Measurements from ENCODE around the gene NOVA1. TPM values are rescaled to one million over a fixed set of nuclear protein-coding genes. Genes with fewer than 3 reads are reported as not detected.

Gene NOVA1
- polyA plus RNA-seq, 1 donor (not counting 4 experiments of a cell fraction or from before 2014, with no cell fraction given) = not detected

DNA sequence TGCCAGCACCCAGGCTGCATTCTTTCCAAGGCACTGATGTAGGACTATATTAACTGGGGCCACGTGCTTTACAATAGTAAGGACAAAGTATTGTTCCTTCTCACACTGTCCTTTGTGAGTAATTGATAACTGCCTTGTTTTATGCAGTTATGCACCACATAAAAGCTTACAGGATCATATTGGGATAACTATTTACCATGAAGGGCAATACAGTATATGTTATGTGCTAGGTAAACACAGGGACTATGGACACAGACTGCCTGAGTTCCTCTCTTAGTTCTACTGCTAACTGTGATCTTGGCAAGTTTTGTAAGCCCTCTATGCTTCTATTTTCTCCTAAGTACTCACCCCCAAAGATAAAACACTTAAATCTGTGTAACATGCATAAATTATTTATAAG is 183.7 kb downstream of the NOVA1 start:
- dilution Hi-C loops (cut with MboI; ENCODE audit: extremely low pct_ligation_motif_present, low sequenced_read_pairs) = no loop called here
- Histone ChIP-seq H2AFZ (ENCODE audit: control insufficient read depth, low read length) (no peak overlapping the region), H3K9me3 (ENCODE audit: control insufficient read depth, low read depth, low read length) (no peaks in the 10 kb centered on the region), H3K9ac (ENCODE audit: control insufficient read depth, extremely low read depth, insufficient read depth, low read length) (no peak overlapping the region), H3K27me3 (ENCODE audit: control insufficient read depth, extremely low read depth, insufficient read depth, low read length) (no peaks in the 10 kb centered on the region), H4K20me1 (ENCODE audit: control insufficient read depth, extremely low read depth, insufficient read depth, low read length) (no peaks in the 10 kb centered on the region), H3K27ac (ENCODE audit: control insufficient read depth, insufficient read depth, low read length) (no peak overlapping the region), H3K4me1 (ENCODE audit: control insufficient read depth, extremely low read depth, insufficient read depth, low read length) (no peaks in the 10 kb centered on the region), H3K4me3 (ENCODE audit: control insufficient read depth in 2 of 3, extremely low read depth in 1 of 3, insufficient read depth in 2 of 3, low read depth in 1 of 3, low read length in 3 of 3) (no peak overlapping the region), H3K79me2 (ENCODE audit: control insufficient read depth, insufficient read depth, low read length) (no peaks in the 10 kb centered on the region), H3K36me3 (ENCODE audit: control insufficient read depth in 2 of 2, extremely low read depth in 1 of 2, insufficient read depth in 2 of 2, low read length in 2 of 2) (no peaks in the 10 kb centered on the region), H3K9me1 (ENCODE audit: control insufficient read depth, extremely low read depth, insufficient read depth, low read length) (no peaks in the 10 kb centered on the region), H3K4me2 (ENCODE audit: control insufficient read depth, extremely low read depth, insufficient read depth, low read depth, low read length) (no peak overlapping the region)
- TF ChIP-seq, protein P1, sequence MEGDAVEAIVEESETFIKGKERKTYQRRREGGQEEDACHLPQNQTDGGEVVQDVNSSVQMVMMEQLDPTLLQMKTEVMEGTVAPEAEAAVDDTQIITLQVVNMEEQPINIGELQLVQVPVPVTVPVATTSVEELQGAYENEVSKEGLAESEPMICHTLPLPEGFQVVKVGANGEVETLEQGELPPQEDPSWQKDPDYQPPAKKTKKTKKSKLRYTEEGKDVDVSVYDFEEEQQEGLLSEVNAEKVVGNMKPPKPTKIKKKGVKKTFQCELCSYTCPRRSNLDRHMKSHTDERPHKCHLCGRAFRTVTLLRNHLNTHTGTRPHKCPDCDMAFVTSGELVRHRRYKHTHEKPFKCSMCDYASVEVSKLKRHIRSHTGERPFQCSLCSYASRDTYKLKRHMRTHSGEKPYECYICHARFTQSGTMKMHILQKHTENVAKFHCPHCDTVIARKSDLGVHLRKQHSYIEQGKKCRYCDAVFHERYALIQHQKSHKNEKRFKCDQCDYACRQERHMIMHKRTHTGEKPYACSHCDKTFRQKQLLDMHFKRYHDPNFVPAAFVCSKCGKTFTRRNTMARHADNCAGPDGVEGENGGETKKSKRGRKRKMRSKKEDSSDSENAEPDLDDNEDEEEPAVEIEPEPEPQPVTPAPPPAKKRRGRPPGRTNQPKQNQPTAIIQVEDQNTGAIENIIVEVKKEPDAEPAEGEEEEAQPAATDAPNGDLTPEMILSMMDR (optimal IDR thresholded peaks at IDR 0.05 in 1 of 3, IDR thresholded peaks at IDR 0.05 in 1 of 3, conservative IDR thresholded peaks at IDR 0.05 in 1 of 3; ENCODE audit: extremely low read depth in 1 of 3, insufficient read depth in 2 of 3, low read length in 3 of 3) = no peak
- TF ChIP-seq EZH2 (IDR thresholded peaks at IDR 0.05; ENCODE audit: low read length) = no peak
- no peak for FAIRE-seq
- DNase-seq (ENCODE audit: low read depth, low spot score) = no peak

DNA sequence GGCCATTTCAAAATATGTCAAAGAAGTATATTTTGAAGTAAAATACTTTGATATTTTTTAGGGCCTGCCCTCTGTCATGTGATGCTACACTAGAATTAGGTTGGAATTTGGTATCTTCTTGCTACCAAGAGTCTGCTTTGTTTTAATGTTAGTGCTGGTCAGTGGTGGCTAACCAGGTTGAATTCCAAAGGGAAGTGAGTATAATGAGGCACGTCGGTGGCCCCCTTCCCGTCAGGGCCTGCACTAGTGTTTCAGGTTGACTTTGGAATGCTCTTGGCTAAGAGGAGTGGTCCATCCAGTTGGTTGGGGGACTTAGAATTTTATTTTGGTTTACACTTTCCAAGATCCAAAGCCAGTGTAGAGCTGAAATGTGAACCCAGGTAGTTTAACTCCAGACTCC is 185.4 kb downstream of the NOVA1 start:
- no peaks in the 10 kb centered on the region for H3K9me3 ChIP-seq (ENCODE audit: control insufficient read depth, low read depth, low read length)
- FAIRE-seq = no peak
- no peak for TF ChIP-seq EZH2 (IDR thresholded peaks at IDR 0.05; ENCODE audit: low read length)
- TF ChIP-seq, protein P1 (optimal IDR thresholded peaks at IDR 0.05 in 1 of 3, IDR thresholded peaks at IDR 0.05 in 1 of 3, conservative IDR thresholded peaks at IDR 0.05 in 1 of 3; ENCODE audit: extremely low read depth in 1 of 3, insufficient read depth in 2 of 3, low read length in 3 of 3) = no peak

More for the DNA sequence above, 185.4 kb downstream of the NOVA1 start:
- dilution Hi-C loops (cut with MboI; ENCODE audit: extremely low pct_ligation_motif_present, low sequenced_read_pairs) = no loop called here
- no peak for DNase-seq (ENCODE audit: low read depth, low spot score)
- Histone ChIP-seq H3K79me2 (ENCODE audit: control insufficient read depth, insufficient read depth, low read length) (no peaks in the 10 kb centered on the region), H2AFZ (ENCODE audit: control insufficient read depth, low read length) (no peak overlapping the region), H3K4me3 (ENCODE audit: control insufficient read depth in 2 of 3, extremely low read depth in 1 of 3, insufficient read depth in 2 of 3, low read depth in 1 of 3, low read length in 3 of 3) (no peak overlapping the region), H3K9ac (ENCODE audit: control insufficient read depth, extremely low read depth, insufficient read depth, low read length) (no peak overlapping the region), H3K27me3 (ENCODE audit: control insufficient read depth, extremely low read depth, insufficient read depth, low read length) (no peaks in the 10 kb centered on the region), H3K27ac (ENCODE audit: control insufficient read depth, insufficient read depth, low read length) (no peak overlapping the region), H3K9me1 (ENCODE audit: control insufficient read depth, extremely low read depth, insufficient read depth, low read length) (no peaks in the 10 kb centered on the region), H3K36me3 (ENCODE audit: control insufficient read depth in 2 of 2, extremely low read depth in 1 of 2, insufficient read depth in 2 of 2, low read length in 2 of 2) (no peaks in the 10 kb centered on the region), H3K4me2 (ENCODE audit: control insufficient read depth, extremely low read depth, insufficient read depth, low read depth, low read length) (no peak overlapping the region), H4K20me1 (ENCODE audit: control insufficient read depth, extremely low read depth, insufficient read depth, low read length) (no peaks in the 10 kb centered on the region), H3K4me1 (ENCODE audit: control insufficient read depth, extremely low read depth, insufficient read depth, low read length) (no peaks in the 10 kb centered on the region)

Data from keratinocyte (primary cell).